Measurements from ENCODE around the gene VAMP2. TPM values are rescaled to one million over a fixed set of nuclear protein-coding genes. Genes with fewer than 3 reads are reported as not detected.

VAMP2 gene
- total and polyA plus RNA-seq, 9 of the 15 experiments (the other 6 are each of a cell fraction or from before 2014, with no cell fraction given) = 2.3 to 31.8 (median 6.0) TPM

DNA sequence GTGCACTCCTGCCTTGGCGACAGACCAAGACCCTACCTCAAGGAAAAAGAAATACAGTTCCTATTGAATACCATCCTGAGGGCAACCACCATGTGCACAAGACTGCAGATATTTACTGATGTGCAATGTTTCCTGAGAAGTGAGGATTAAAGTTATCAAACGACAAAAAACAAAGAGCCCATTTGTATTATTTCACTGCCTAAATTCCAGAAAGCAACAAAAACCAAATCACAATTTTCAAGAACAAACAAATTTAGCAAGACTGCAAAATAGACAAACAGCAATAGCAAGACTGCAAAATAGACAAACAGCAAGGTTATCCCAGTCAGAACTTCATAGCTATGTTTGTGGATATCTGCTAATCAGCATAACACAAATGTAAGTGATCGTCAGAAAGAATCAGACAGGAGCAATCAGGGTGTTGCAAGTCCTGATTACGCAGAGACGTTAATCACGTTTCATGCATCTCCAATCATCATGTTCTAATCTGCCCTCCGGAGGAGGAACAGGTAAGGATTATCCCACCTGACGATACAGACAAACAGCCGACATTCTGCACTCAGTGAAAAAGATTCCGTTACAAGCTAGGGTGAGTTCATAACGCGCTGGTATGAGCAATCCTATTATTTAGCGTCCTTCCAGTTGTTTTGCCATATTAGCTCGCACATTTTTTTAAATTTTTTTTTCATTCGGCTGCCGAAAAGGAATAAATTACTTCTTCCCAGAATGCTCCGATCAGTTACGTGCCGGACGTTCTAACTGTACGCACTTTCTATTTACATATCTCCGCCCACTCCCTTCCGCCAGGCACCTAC, 10.5 kb upstream of the VAMP2 start (continued):
- 0 out of 2 replicates have a peak, but pooled peaks have one; percentile 38 for TF ChIP-seq ZNF561 (CRISPR knock-in tag; conservative IDR thresholded peaks at IDR 0.05)
- TF ChIP-seq CBFA2T2 (conservative IDR thresholded peaks at IDR 0.05) = peak; percentile 66
- no peak for TF ChIP-seq SRSF3 (IDR thresholded peaks at IDR 0.05; ENCODE audit: insufficient read depth, low read length)
- no peak for TF ChIP-seq MCM5 (IDR thresholded peaks at IDR 0.05; ENCODE audit: low read depth)
- TF ChIP-seq BCL6 (CRISPR knock-in tag; IDR thresholded peaks at IDR 0.05) = 0 out of 2 replicates have a peak, but pooled peaks have one; percentile 67
- TF ChIP-seq, protein P1, sequence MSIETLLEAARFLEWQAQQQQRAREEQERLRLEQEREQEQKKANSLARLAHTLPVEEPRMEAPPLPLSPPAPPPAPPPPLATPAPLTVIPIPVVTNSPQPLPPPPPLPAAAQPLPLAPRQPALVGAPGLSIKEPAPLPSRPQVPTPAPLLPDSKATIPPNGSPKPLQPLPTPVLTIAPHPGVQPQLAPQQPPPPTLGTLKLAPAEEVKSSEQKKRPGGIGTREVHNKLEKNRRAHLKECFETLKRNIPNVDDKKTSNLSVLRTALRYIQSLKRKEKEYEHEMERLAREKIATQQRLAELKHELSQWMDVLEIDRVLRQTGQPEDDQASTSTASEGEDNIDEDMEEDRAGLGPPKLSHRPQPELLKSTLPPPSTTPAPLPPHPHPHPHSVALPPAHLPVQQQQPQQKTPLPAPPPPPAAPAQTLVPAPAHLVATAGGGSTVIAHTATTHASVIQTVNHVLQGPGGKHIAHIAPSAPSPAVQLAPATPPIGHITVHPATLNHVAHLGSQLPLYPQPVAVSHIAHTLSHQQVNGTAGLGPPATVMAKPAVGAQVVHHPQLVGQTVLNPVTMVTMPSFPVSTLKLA (conservative IDR thresholded peaks at IDR 0.05) = peak; percentile 62 to 74
- TF ChIP-seq TFAM (CRISPR knock-in tag; conservative IDR thresholded peaks at IDR 0.05) = no peak
- TF ChIP-seq ZNF764 (CRISPR knock-in tag; IDR thresholded peaks at IDR 0.05; ENCODE audit: low read depth) = peak; percentile 95
- TF ChIP-seq NR2C2 (CRISPR knock-in tag; IDR thresholded peaks at IDR 0.05) = 0 out of 2 replicates have a peak, but pooled peaks have one; percentile 33
- TF ChIP-seq NR2C2 (tag; IDR thresholded peaks at IDR 0.05) = peak; percentile 55
- TF ChIP-seq ZNF324 (CRISPR knock-in tag; IDR thresholded peaks at IDR 0.05) = peak; percentile 67; the same call in 1 of the 2 replicates
- peak; percentile 98 for TF ChIP-seq ZNF717 (CRISPR knock-in tag; IDR thresholded peaks at IDR 0.05)
- TF ChIP-seq CTBP1 (IDR thresholded peaks at IDR 0.05; ENCODE audit: borderline replicate concordance) = peak; percentile 99
- peak; percentile 77 for TF ChIP-seq CCNT2 (IDR thresholded peaks at IDR 0.05; ENCODE audit: borderline replicate concordance, extremely low read depth, insufficient read length, low read depth, low read length)
- TF ChIP-seq SMARCA5 (IDR thresholded peaks at IDR 0.05) = peak; percentile 61; the same call in 1 of the 2 replicates
- TF ChIP-seq, protein P2, sequence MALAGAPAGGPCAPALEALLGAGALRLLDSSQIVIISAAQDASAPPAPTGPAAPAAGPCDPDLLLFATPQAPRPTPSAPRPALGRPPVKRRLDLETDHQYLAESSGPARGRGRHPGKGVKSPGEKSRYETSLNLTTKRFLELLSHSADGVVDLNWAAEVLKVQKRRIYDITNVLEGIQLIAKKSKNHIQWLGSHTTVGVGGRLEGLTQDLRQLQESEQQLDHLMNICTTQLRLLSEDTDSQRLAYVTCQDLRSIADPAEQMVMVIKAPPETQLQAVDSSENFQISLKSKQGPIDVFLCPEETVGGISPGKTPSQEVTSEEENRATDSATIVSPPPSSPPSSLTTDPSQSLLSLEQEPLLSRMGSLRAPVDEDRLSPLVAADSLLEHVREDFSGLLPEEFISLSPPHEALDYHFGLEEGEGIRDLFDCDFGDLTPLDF (CRISPR knock-in tag; IDR thresholded peaks at IDR 0.05) = 0 out of 2 replicates have a peak, but pooled peaks have one; percentile 29
- TF ChIP-seq KAT7 (CRISPR knock-in tag; IDR thresholded peaks at IDR 0.05; ENCODE audit: borderline replicate concordance) = peak; percentile 63; the same call in 1 of the 2 replicates
- peak; percentile 21 for TF ChIP-seq RBM25 (IDR thresholded peaks at IDR 0.05; ENCODE audit: low read depth, low read length, severe bottlenecking)
- TF ChIP-seq POU5F1 (IDR thresholded peaks at IDR 0.05; ENCODE audit: borderline replicate concordance, low read depth, low read length, partially characterized antibody) = no peak
- TF ChIP-seq, protein P3, sequence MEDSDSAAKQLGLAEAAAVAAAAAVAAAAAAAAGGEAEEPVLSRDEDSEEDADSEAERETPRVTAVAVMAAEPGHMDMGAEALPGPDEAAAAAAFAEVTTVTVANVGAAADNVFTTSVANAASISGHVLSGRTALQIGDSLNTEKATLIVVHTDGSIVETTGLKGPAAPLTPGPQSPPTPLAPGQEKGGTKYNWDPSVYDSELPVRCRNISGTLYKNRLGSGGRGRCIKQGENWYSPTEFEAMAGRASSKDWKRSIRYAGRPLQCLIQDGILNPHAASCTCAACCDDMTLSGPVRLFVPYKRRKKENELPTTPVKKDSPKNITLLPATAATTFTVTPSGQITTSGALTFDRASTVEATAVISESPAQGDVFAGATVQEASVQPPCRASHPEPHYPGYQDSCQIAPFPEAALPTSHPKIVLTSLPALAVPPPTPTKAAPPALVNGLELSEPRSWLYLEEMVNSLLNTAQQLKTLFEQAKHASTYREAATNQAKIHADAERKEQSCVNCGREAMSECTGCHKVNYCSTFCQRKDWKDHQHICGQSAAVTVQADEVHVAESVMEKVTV (CRISPR knock-in tag; IDR thresholded peaks at IDR 0.05) = peak; percentile 81
- no peak for TF ChIP-seq POLR3G (IDR thresholded peaks at IDR 0.05; ENCODE audit: extremely low read depth, insufficient read length, insufficient replicate concordance)
- TF ChIP-seq TCF3 (CRISPR knock-in tag; IDR thresholded peaks at IDR 0.05) = peak; percentile 66
- peak; percentile 90 for TF ChIP-seq HNRNPL (IDR thresholded peaks at IDR 0.05; ENCODE audit: low read depth, low read length)
